Activated CD8-positive, alpha-beta memory T cell treated with anti-CD3 and anti-CD28 coated beads for 24 hours (primary cell): ENCODE measurements around the gene FFAR3.

Experiments
- DNase-seq: peaks from one replicate; pipeline ENCODE4 v3.0.0-alpha.2; 2020

FFAR3 gene, protein sequence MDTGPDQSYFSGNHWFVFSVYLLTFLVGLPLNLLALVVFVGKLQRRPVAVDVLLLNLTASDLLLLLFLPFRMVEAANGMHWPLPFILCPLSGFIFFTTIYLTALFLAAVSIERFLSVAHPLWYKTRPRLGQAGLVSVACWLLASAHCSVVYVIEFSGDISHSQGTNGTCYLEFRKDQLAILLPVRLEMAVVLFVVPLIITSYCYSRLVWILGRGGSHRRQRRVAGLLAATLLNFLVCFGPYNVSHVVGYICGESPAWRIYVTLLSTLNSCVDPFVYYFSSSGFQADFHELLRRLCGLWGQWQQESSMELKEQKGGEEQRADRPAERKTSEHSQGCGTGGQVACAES

DNA sequence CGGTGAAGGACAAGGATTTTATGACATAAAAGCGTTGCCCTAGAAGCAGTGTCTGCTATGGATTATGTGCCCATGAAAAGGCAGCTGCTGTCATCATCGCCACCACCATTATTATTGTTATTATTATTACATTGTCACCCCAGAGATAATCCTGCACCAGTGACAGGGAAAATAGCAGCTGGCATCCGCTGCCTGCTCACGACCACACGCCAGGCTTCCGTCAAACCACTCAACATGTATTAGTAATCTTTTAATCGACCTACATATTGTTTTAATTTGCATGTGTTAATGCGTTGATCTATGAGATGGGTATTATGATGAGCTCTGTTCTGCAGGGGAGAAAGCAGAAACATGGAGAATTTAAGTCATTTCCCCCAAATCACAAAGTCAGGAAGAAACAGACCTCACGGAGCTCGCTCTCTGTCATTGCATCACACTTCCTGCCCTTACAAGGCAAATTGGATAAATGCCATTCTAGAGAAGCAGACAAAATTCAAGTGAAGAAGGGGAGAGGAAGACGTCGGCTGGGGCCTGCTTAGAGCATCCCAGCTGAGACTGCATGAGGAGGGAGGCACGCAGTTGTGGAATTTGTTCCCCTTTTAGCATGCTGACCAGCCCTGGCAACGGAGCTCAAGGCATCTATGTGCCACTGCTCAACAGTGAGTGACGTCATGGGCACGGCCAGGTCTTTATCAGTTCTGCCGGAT lies at the start of gene FFAR3:
Gene FFAR3 (plus strand): TSS at position 594 of the 707 bp plus-strand sequence. CDS start 431 bp downstream, outside the sequence.
- DNase-seq: no peak

DNA sequence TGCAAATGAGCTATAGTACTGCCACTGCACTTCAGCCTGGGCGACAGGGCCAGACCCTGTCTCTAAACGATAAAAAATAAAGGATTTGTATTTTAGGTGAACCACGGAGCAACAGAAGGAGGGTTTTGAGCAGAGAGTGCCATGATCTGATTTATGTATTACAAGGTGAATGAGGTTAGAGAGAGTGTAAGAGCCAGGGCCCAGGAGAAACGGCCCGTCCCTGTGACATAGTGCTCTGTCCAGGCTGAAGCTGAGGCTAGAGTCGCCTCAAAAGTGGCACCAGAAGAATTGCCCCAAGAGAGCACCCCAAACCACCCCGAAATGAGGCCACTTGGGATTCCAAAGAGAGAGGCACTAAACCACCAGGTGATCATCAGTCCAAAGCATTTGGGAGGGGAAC lies 49.4 kb upstream of the FFAR3 start:
- DNase-seq: no peak

DNA sequence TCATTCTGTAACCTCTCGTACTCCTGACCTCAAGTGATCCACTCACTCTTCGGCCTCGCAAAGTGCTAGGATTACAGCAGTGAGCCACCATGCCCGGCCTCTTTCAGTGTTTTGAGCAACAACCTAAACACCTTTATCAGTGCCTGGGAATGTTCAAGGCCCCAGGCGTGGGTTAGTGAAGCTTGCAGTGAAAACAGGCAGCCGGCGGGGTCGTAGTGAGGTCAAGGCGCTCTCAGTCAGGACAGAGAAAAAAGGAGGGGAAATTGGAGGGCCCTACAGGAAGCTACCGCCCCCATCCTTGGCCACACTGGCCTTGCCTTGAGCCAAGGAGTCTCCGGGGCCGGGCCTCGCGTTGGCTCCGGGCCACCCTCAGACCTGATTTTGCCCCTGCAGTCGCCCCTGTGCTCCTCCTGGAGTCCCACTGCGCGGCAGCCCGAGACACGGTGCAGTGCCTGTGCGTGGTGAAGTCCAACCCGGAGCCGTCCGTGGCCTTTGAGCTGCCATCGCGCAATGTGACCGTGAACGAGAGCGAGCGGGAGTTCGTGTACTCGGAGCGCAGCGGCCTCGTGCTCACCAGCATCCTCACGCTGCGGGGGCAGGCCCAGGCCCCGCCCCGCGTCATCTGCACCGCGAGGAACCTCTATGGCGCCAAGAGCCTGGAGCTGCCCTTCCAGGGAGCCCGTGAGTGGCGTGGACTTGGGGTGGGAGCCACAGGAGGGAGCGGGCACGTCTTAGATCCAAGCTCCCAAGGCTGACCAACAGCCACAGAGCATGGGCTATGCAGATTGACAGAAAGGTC lies 48.6 kb upstream of the FFAR3 start:
- no peak for DNase-seq

DNA sequence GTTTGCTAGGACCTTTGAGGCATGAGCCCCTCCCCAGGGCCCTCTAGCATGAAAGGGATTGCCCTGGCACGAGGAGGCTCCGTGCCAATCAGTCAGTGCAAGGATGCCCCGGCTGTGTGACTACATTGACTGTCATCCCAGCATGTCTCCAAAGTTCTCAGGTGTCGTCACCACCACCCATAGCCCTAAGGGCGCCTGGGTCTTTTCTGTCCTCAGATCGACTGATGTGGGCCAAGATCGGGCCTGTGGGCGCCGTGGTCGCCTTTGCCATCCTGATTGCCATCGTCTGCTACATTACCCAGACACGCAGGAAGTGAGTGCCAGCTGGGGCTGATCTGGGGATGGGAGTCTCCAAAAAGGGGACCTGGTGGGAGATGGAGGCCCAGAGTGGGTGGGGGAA lies 47.9 kb upstream of the FFAR3 start:
- no peak for DNase-seq

DNA sequence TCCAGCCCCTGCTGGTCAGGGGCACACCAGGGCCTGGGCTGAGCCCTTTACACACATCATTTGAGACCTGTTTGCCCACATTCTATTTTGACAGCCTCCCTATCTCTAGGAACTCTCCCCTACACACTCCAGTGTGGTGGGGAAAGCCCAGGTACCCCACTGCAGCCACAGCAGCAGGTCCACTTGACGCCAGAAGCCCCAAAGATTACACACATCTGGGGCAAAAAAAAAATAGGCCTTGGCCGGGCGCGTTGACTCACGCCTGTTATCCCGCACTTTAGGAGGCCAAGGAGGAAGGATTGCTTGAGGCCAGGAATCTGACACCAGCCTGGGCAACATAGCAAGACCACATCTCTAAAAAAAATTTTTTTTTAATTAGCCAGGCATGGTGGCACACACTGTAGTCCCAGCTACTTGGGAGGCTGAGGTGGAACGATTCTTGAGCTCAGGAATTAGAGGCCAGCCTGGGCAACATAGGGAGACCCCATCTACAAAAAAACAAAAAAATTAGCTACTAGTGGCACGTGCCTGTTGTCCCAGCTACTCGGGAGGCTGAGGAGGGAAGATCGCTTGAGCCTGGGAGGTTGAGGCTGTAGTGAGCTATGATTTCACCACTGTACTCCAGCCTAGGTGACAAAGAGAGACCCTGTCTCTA lies 47.3 kb upstream of the FFAR3 start:
- no peak for DNase-seq

DNA sequence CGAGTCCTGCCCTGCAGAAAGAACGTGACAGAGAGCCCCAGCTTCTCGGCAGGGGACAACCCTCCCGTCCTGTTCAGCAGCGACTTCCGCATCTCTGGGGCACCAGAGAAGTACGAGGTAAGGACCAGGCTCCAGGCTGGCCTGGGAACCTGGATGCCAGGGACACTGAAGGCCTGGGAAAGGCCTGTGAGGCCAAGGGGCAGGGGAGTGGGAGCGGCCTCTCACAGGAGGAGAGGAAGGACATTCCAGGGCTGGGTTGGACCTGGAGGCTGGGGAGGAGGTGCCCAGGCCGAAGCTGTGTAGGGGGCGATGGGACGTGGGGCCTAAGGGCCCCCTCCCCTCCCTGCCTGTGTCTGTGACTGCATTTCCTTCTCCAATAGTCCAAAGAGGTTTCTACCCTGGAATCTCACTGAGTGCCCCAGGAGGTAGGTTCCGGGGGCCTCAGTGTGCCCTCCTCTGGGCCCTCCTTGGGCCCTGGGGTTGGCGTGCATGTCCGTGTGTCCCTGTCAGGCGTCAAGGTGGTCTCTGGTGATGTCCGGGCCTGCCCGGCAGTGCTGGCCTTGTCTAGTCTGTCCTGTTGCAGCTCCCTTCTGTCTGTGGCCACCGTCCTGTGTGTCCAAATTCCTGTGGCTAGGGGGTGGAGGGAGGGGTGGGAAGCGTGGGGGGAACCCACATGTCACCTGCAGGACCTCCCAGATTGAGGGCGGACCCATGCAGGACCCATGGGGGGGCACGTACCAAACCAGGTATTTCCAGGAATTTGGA lies 46.2 kb upstream of the FFAR3 start:
- DNase-seq: no peak

DNA sequence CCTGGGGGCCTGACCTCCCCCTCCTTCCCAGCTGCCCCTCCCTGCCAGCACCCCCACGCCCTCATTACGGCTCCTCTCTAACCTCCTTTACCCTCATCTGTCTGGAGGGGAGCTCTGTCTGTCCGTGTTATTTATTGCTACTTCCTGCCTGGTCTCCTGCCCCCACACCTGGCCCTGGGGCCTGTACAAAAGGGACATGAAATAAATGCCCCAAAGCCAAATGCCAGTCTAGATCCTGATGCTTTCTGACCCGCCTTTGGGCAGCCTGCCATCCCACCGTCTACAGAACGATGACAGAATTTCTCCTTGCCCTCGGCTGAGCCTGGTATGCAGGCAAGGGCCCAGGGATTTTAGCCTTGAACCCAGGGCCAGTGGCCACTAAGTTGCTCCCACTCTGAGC lies 44.7 kb upstream of the FFAR3 start:
- DNase-seq: no peak

DNA sequence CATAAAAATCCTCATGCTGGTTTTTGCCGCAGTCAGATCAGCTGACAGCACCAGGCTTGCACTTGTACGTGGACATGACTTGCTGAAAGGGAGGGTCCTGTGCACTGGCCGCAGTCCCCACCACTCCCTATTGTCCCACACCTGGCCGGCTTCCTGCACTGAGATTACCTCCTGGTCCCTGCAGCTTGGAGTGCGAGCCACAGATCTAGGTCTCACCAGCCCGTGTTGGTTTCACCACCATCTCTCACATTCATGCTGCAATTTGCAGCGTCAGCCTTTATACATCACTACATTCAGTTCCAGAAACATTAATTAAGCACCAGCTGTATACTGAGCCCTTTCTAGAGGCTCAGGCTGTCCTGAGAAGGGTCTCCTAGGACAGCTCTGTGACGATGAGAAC lies 44.2 kb upstream of the FFAR3 start:
- DNase-seq: no peak

DNA sequence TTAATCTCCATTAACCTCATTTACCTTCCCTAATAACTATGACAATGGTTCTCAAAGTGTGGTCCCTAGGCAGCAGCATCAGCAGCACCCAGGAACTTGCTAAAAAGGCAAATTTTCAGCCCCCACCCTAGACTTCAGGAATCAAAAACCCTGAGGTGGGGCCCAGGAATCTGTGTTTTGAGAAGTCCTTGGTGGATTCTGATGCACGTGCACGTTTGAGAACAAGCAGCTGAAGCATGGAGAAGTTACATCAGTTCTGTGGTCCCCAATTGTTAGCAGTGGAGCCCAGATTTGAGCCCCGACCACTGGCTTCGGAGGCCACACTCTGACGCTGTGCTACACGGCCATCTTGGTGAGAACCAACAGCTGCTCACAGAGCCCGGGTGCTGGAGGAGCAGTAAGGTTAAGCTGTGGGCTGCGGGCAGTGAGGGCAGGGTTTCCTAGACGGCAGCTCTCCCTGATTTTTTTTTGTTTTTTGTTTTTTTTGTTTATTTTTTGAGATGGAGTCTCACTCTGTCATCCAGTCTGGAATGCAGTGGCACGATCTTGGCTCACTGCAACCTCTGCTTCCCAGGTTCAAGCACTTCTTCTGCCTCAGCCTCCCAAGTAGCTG lies 43.3 kb upstream of the FFAR3 start:
- DNase-seq: no peak

DNA sequence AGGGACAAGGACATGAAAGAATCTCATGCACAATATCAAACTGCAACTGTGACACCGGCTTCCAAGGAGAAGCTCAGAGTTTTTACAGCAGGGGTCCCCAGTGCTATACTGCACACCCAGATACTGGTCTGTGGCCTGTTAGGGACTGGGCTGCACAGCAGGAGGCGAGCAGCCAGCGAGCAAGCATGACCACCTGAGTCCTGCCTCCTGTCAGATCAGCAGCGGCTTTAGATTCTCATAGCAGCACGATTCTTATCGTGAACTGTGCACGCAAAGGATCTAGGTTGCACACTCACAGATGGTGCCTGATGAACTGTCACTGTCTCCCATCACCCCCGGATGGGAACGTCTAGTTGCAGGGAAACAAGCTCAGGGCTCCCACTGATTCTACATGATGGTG lies 42.4 kb upstream of the FFAR3 start:
- no peak for DNase-seq

DNA sequence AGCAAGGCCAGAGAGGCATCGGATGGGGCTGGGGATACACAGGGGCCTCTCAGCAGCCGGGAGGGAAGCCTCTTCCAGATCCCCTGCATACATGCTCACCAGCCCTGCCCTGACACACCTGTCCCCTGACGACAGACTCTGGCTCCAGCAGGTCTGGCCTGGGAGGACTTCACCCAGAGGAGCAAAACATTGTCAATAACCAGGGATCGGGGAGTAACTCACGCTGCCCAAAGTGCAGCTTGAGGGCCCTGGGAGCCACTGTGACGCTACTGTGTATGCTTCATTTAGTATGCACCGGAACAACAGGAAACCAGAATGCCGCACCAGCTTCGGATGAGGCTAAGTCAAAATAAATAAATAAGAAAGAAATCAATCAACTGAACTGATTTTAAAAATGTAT lies 41.7 kb upstream of the FFAR3 start:
- DNase-seq: no peak

DNA sequence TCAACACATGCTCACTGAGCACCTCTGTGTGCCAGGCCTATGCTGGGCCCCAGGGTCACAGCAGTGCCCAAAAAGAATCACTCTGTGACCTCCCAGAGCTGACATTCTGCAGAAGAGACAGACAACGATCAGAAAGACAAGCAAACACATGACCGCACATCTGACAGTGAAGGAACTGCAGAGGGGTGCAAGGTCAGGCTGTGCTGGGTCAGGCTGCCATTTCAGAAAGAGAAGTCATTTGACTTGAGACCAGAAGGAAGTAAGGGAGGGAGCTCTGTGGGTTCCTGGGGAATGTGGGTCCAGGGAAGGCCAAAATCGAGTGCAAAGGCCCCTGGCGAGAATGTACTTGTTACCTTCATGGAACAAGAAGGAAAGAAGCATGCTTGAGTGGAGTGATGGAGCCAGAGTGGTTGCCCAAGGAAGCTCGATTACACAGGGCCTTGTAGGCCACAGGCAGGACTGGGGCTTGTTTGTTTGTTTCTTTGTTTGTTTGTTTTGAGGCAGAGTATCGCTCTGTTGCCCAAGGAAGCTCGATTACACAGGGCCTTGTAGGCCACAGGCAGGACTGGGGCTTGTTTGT lies 40.7 kb upstream of the FFAR3 start:
- no peak for DNase-seq

DNA sequence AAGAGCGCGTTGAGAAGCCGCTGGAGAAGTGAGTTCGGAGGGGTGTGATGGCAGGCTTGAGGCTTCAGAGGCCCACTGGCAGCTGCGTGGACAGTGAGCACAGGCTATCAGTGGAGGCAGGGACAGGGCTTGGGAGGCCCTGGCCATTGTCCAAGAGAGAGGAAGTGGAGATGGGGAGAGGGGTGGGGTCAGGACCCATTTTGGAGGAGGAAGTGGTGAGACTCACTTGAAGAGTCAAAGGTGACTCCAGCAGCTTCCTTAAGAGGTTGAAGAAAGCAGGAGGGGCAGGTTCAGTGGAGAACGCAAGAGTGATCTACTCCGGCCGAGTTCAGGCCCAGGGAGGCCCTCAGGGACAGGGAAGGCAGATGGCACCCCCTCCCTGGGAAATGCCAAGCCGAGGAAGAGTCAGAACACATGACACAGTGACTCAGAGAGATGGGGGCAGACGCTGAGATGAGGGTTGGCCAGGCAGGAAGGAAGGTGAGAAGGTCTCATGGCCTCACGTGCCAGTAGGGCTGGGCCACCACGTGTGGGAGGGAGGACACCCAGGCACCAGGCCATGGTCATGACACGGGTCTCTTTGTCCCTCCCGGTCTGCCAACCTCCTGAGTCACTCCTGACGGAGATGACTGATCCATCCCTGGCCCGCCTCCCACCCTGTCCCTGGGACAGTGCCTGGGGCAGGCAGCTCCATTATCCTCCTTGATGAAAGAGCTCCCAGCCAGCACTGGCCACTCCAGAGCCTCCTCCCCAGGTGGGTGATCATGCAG lies 39.4 kb upstream of the FFAR3 start:
- no peak for DNase-seq

DNA sequence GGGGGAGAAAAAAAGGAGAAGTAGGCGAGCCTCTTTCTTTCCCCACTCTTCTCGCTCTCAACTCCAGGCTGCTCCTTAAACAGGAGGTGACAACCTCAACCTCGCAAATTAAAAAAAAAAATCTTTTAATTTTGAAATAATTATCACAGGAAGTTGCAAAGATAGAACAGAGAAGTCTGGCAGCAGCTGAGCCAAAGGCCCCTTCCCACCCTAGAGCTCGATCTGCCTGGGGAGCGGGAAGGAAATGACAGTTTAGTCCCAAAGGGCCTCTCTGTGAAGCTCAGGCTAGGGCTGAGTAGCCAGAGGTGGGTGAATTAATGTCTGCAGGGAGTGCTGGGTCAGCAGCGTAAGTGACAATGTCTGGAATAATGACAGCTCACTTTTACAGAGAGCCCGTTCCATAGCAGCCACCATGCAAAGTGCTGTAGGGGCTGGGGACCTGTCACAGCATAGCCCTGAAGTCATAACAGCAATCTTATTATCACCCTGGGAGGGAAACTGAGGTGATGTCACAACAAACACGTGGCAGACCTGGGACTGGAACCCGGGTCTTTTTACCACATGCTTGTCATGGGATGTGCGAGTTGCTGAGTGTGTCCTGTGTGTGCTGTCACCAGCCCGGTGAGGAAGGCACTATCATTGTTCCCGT lies 38.1 kb upstream of the FFAR3 start:
- no peak for DNase-seq

DNA sequence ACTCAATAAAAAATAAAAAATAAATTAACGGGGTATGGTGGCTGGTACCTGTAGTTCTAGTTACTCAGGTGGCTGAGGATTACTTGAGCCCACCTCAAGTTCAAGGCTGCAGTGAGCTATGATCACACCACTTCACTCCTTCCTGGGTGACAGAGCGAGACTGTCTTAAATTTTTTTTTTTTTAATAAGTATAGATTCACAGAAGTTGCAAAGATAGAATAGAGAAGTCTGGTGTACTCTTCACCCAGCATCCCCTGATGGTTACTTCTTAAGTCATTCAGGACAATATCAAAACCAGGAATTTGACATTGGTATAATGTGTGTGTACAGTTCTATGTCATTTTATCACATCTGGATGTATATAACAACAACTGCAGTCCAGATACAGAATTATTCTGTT lies 37.0 kb upstream of the FFAR3 start:
- DNase-seq: no peak

DNA sequence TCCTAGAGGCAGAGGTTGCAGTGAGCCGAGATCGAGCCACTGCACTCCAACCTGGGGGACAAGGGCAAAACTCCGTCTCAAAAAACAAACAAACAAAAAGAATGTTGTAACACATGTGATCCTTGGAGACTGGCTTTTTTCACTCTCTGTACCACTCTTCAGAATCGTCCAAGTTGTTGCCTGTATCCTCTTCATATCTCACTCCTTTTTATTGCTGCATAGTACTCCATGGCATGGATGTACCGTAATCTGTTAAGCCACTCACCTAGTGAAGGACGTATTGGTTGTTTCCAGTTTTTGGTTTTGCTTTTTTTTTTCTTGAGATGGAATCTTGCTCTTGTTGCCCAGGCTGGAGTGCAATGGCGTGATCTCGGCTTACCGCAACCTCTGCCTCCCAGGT lies 36.2 kb upstream of the FFAR3 start:
- DNase-seq: no peak

DNA sequence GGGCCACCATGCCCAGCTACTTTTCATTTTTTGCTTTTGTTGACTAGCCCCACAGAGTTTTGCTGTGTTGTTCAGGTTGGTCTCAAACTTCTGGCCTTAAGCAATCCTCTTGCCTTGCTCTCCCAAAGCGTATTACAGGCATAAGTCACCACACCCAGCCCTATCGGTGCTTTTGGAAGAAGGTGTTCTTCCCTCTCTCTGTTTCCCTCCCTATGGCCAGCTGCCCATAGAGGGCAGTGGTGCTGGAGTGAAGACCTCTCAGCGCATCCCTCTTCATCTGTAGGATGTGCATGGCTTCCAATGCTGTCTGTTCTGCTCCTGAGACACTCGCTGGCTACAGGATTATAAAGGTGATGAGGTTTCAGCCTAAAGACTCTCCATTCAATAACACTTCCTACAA lies 30.6 kb upstream of the FFAR3 start:
- no peak for DNase-seq

DNA sequence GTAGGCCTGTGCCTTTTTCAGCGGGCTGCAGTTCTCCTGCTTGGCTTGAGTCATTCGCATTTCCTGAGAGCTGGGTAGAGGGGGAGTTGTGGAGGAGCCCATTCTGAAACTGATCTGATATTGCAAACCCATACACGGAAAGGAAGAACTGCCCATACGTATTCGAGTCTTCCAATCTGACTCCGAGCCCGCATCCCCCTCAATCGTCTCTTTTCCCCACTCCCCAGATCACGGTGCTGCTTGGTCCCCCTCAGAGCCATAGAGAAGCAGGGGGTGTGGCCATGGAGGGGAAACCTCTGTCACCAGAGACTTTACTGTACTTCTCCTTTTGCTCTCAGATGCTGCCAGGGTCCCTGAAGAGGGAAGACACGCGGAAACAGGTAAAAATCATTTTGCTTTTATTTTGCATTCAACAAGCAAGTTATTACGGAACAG lies 29.4 kb upstream of the FFAR3 start, which contains the start of gene CD22:
Gene CD22 (plus strand): TSS at position 337 of the 435 bp plus-strand sequence. CDS start 2,854 bp downstream, outside the sequence.
- DNase-seq: no peak

DNA sequence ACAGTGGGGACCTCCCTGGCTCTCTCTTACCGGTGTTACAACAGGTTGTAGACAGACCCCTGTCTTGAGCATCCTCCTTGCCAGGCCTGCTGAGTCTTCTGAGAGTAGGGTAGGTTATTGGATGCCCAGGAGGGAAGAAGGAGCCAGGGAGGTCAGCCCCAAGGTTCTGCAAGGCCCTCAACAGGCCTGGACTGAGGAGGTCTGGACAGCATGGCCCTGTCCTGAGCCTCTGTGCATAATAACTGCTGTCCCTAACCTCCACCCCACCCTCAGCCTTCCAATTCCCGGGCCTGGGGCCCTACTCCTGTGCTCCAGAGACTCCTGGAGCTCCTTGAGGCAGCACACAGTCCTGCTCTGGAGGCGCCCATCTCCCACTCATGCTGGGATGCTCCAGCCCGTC lies 28.9 kb upstream of the FFAR3 start:
- DNase-seq: no peak

DNA sequence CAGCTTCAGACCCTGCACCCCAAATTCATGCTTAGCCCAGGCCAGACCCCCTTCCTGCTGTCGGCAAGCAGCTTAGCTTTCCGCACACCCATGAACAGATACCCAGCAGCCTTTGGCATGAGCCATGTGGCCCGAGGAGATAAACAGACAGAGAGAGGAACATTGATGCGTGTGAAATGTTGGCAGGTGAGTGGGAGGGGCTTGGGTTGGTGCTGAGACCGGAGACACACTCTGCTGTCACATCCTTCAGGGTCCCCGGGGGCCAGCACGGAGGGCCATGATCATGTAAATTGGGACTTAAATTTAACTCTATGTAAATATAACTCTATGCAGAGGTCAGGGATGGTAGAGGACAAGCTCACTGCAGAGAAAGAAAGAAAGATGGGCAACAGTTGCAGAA lies 27.8 kb upstream of the FFAR3 start:
- DNase-seq: no peak
